ENCODE data around the gene LSG1.

- TF ChIP-seq, protein P1, sequence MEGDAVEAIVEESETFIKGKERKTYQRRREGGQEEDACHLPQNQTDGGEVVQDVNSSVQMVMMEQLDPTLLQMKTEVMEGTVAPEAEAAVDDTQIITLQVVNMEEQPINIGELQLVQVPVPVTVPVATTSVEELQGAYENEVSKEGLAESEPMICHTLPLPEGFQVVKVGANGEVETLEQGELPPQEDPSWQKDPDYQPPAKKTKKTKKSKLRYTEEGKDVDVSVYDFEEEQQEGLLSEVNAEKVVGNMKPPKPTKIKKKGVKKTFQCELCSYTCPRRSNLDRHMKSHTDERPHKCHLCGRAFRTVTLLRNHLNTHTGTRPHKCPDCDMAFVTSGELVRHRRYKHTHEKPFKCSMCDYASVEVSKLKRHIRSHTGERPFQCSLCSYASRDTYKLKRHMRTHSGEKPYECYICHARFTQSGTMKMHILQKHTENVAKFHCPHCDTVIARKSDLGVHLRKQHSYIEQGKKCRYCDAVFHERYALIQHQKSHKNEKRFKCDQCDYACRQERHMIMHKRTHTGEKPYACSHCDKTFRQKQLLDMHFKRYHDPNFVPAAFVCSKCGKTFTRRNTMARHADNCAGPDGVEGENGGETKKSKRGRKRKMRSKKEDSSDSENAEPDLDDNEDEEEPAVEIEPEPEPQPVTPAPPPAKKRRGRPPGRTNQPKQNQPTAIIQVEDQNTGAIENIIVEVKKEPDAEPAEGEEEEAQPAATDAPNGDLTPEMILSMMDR (conservative IDR thresholded peaks at IDR 0.05 in 1 of 2, IDR thresholded peaks at IDR 0.05 in 1 of 2; ENCODE audit: low read depth in 1 of 2, low read length in 2 of 2): no peak
- TF ChIP-seq EZH2 (IDR thresholded peaks at IDR 0.05; ENCODE audit: low read length, missing control alignments): no peak
Measured at GRCh38 chr3:194671900-194672808, at the start of gene LSG1.
